IMR-90 (cell line): ENCODE measurements around the gene ADRA2C. TPM values are rescaled to one million over a fixed set of nuclear protein-coding genes. Genes with fewer than 3 reads are reported as not detected.

Experiments used
- ATAC-seq: fragments of 200-7000 bp; cut with Tn5 transposase; 2 replicates; pipeline ENCODE4 v1.9.1; 2020; ENCODE audit warnings: low read depth, mild to moderate bottlenecking, moderate library complexity
- BruUV-seq: library from RNA; stranded (reverse); fragments of 400-500 nt; replicated peaks from 2 replicates; lab custom pipeline; 2021; lab: Mats Ljungman, UMichigan
- CTCF ChIA-PET: fragments of 300-600 bp; formaldehyde crosslinking; extraction: SDS; loops from one replicate; lab custom pipeline; 2021; ENCODE audit warnings: antibody characterized with exemption; lab: Yijun Ruan, JAX
- POLR2A ChIA-PET: fragments of 300-600 bp; sonication (Branson Sonifier 250); formaldehyde crosslinking; loops from one replicate; lab custom pipeline; 2022; ENCODE audit warnings: antibody characterized with exemption; ENCODE audit not compliant: unreplicated experiment; lab: Charles Lee
- DNase-seq: peaks from one replicate; pipeline ENCODE4 v3.0.0; 2013
- H2AFZ ChIP-seq: replicated peaks from 2 replicates; pipeline ENCODE3; 2013; ENCODE audit warnings: low read length, mild to moderate bottlenecking; ENCODE audit not compliant: poor library complexity
- H2AK5ac ChIP-seq: 2 replicates; pipeline ENCODE4 v1.6.1; 2013; ENCODE audit warnings: low read depth, low read length, inconsistent platforms
- H2AK9ac ChIP-seq: replicated peaks from 2 replicates; pipeline ENCODE3; 2013; ENCODE audit warnings: mild to moderate bottlenecking, low read depth, low read length, moderate library complexity; ENCODE audit not compliant: poor library complexity
- H2BK120ac ChIP-seq: 2 replicates; pipeline ENCODE4 v1.6.1; 2013; ENCODE audit warnings: low read depth, low read length, inconsistent platforms
- H2BK15ac ChIP-seq: 3 replicates; pipeline ENCODE4 v1.6.1; 2013; ENCODE audit warnings: low read depth, low read length, inconsistent platforms
- H2BK20ac ChIP-seq: 2 replicates; pipeline ENCODE4 v1.6.1; 2013; ENCODE audit warnings: low read depth, mild to moderate bottlenecking, inconsistent platforms, low read length, moderate library complexity
- H2BK5ac ChIP-seq: 2 replicates; pipeline ENCODE4 v1.6.1; 2013; ENCODE audit warnings: mild to moderate bottlenecking, low read depth, low read length, inconsistent platforms; ENCODE audit not compliant: poor library complexity, severe bottlenecking
- H3K14ac ChIP-seq: replicated peaks from 2 replicates; pipeline ENCODE4 v1.6.1; 2013; ENCODE audit warnings: low read depth, low read length, inconsistent platforms
- H3K18ac ChIP-seq: 2 replicates; pipeline ENCODE4 v1.6.1; 2013; ENCODE audit warnings: low read depth, low read length, control low read depth
- H3K23ac ChIP-seq: 2 replicates; pipeline ENCODE4 v1.6.1; 2013; ENCODE audit warnings: low read depth, low read length, inconsistent platforms
- H3K27ac ChIP-seq: 2 replicates; pipeline ENCODE4 v1.5.1; 2013; ENCODE audit warnings: mild to moderate bottlenecking, control low read depth, low read length; ENCODE audit not compliant: insufficient read depth
- H3K27me3 ChIP-seq: 2 replicates; pipeline ENCODE4 v1.6.1; 2013; ENCODE audit warnings: low read length; ENCODE audit not compliant: control insufficient read depth, insufficient read depth
- H3K36me3 ChIP-seq: 2 replicates; pipeline ENCODE4 v1.6.1; 2013; ENCODE audit warnings: low read length, mixed read lengths; ENCODE audit not compliant: control insufficient read depth, insufficient read depth
- H3K4ac ChIP-seq: 2 replicates; pipeline ENCODE4 v1.6.1; 2013; ENCODE audit warnings: low read depth, low read length, inconsistent platforms
- H3K4me1 ChIP-seq: 2 replicates; pipeline ENCODE4 v1.6.1; 2013; ENCODE audit warnings: low read length, mixed read lengths; ENCODE audit not compliant: control insufficient read depth, insufficient read depth
- H3K4me2 ChIP-seq: 2 replicates; pipeline ENCODE4 v1.6.1; 2013; ENCODE audit warnings: low read depth, mild to moderate bottlenecking, control low read depth, low read length, moderate library complexity
- H3K4me3 ChIP-seq: 2 replicates; pipeline ENCODE4 v1.5.1; 2013; ENCODE audit warnings: low read depth, mild to moderate bottlenecking, control low read depth, low read length, moderate library complexity; ENCODE audit not compliant: insufficient read depth
- H3K56ac ChIP-seq: 2 replicates; pipeline ENCODE4 v1.6.1; 2013; ENCODE audit warnings: low read length, inconsistent platforms; ENCODE audit not compliant: insufficient read depth; ENCODE audit errors: extremely low read depth
- H3K79me1 ChIP-seq, 2 experiments: 2 replicates each; pipeline ENCODE4 v1.6.1; 2013; ENCODE audit warnings: low read length in 2 of 2, inconsistent platforms in 1 of 2, low read depth in 1 of 2
- H3K9ac ChIP-seq: 2 replicates; pipeline ENCODE4 v1.6.1; 2013; ENCODE audit warnings: low read depth, low read length, control low read depth
- H3K9me1 ChIP-seq: 2 replicates; pipeline ENCODE4 v1.6.1; 2013; ENCODE audit warnings: low read length, inconsistent platforms; ENCODE audit not compliant: insufficient read depth
- H3K9me3 ChIP-seq: 2 replicates; pipeline ENCODE4 v1.6.1; 2013; ENCODE audit warnings: low read length; ENCODE audit not compliant: control insufficient read depth, insufficient read depth
- H4K20me1 ChIP-seq: 2 replicates; pipeline ENCODE4 v1.6.1; 2013; ENCODE audit warnings: low read length, inconsistent platforms; ENCODE audit not compliant: insufficient read depth
- H4K5ac ChIP-seq: 2 replicates; pipeline ENCODE4 v1.6.1; 2013; ENCODE audit warnings: mild to moderate bottlenecking, low read depth, low read length, control low read depth
- H4K8ac ChIP-seq, 2 experiments: 2 replicates each; pipeline ENCODE4 v1.6.1; 2013; ENCODE audit warnings: low read depth in 2 of 2, low read length in 2 of 2, control low read depth in 1 of 2, inconsistent platforms in 1 of 2
- H4K91ac ChIP-seq: 2 replicates; pipeline ENCODE4 v1.6.1; 2013; ENCODE audit warnings: low read depth, low read length, inconsistent platforms; ENCODE audit not compliant: insufficient read depth
- BHLHE40 ChIP-seq: fragments of 150-350 bp; IDR thresholded peaks from 2 replicates; pipeline ENCODE4 v1.6.1; 2016; ENCODE audit warnings: mild to moderate bottlenecking, low read depth, low read length
- CEBPB ChIP-seq: IDR thresholded peaks from 2 replicates; pipeline ENCODE4 v1.6.1; 2012; ENCODE audit warnings: low read depth, low read length, improper control_type of control experiment
- CHD1 ChIP-seq: IDR thresholded peaks from 2 replicates; pipeline ENCODE4 v1.6.1; 2012; ENCODE audit warnings: low read depth, low read length, improper control_type of control experiment
- MAFK ChIP-seq: IDR thresholded peaks from 2 replicates; pipeline ENCODE4 v1.6.1; 2012; ENCODE audit warnings: low read depth, low read length, improper control_type of control experiment
- MAZ ChIP-seq: IDR thresholded peaks from 2 replicates; pipeline ENCODE4 v1.6.1; 2012; ENCODE audit warnings: low read depth, mild to moderate bottlenecking, low read length, improper control_type of control experiment, moderate library complexity, borderline replicate concordance
- MXI1 ChIP-seq: IDR thresholded peaks from 2 replicates; pipeline ENCODE4 v1.6.1; 2012; ENCODE audit warnings: low read depth, mild to moderate bottlenecking, low read length, moderate library complexity, borderline replicate concordance
- NFE2L2 ChIP-seq: fragments of 150-350 bp; IDR thresholded peaks from 2 replicates; pipeline ENCODE4 v1.6.1; 2016; ENCODE audit warnings: low read depth, mild to moderate bottlenecking, low read length
- RAD21 ChIP-seq: IDR thresholded peaks from 2 replicates; pipeline ENCODE4 v1.6.1; 2012; ENCODE audit warnings: low read length, improper control_type of control experiment
- RCOR1 ChIP-seq: IDR thresholded peaks from 2 replicates; pipeline ENCODE4 v1.6.1; 2012; ENCODE audit warnings: mild to moderate bottlenecking, low read length, improper control_type of control experiment; ENCODE audit not compliant: insufficient replicate concordance
- SMC3 ChIP-seq: fragments of 150-350 bp; IDR thresholded peaks from 2 replicates; pipeline ENCODE4 v1.6.1; 2016; ENCODE audit warnings: low read depth, mild to moderate bottlenecking, antibody characterized with exemption, low read length, moderate library complexity
- WGBS, 2 experiments: methylation state at CpG; one replicate each; pipeline versions ENCODE4 v1.1.5 to v1.1.7; 2013; ENCODE audit warnings: missing lambda C conversion rate in 2 of 2; ENCODE audit not compliant: insufficient read length in 1 of 2; ENCODE audit errors: extremely low coverage in 2 of 2; 5-methylcytosine and 5-hydroxymethylcytosine counted together
- dilution Hi-C: fragments of 300-500 bp; cut with HindIII; formaldehyde crosslinking; loops from one replicate; pipeline ENCODE4 v1.14.3; 2018; ENCODE audit warnings: low sequenced_read_pairs; ENCODE audit not compliant: unreplicated experiment
- in situ Hi-C: fragments of 300-500 bp; cut with MboI; formaldehyde crosslinking; loops from 3 replicates; pipeline ENCODE4 v1.14.3; 2019; ENCODE audit warnings: low sequenced_read_pairs, inconsistent platforms, mixed read lengths
- intact Hi-C: fragments of 100-400 bp; cut with micrococcal nuclease; formaldehyde crosslinking; loops from 2 replicates; pipeline ENCODE4 v1.10.0; 2022
- polyA plus RNA-seq, 3 experiments: library from polyadenylated mRNA; depleted of rRNA; stranded (reverse); fragments of >200 nt; gene quantifications; 2 replicates each; pipeline ENCODE4 v1.2.3, GENCODE V29; 2012; ENCODE audit warnings: low replicate concordance in 1 of 3
- total RNA-seq: library from RNA; depleted of rRNA; stranded (reverse); fragments of >200 nt; gene quantifications from 2 replicates; pipeline ENCODE4 v1.2.3, GENCODE V29; 2012
- TF ChIP-seq, protein P1 (sequence below): fragments of 150-350 bp; IDR thresholded peaks from 2 replicates; pipeline ENCODE4 v1.6.1; 2016; ENCODE audit warnings: low read depth, mild to moderate bottlenecking, low read length, moderate library complexity, borderline replicate concordance
- TF ChIP-seq, protein P2 (sequence below): conservative IDR thresholded peaks from 2 replicates; pipeline ENCODE4 v1.5.1; 2012; ENCODE audit warnings: mild to moderate bottlenecking, low read depth, low read length, improper control_type of control experiment
- TF ChIP-seq, protein P3 (sequence below): fragments of 150-350 bp; IDR thresholded peaks from 2 replicates; pipeline ENCODE4 v1.6.1; 2017; ENCODE audit warnings: mild to moderate bottlenecking, antibody characterized with exemption, low read length, low read depth

The ADRA2C gene
- total and polyA plus RNA-seq, 2 of the 4 experiments (the other 2 are of a cell fraction), result under 0.01 to 0.14 TPM

DNA sequence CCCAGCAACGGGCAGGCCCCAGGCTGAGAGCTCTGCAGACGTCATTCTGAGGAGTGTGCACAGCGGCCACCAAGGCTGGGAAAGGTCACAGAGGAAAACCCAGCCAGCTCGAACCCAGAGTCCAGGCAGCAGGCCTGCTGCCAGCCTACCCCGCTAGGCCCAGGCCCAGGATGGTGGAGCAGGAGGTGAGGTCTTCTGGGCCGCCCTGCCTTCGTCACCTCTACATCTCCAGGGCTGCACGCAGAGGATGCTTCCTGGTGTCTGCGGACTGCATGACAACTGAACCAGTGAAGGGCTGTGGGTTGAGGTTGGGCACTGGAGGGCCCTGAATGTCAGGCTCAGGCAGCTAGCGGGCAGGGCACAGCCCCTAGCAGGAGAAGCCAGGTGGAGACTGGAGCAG, 5.8 kb upstream of the ADRA2C start:
- no peak overlapping the region for H3K56ac ChIP-seq
- H3K27ac ChIP-seq, result no peak overlapping the region
- no peak overlapping the region for H3K9ac ChIP-seq
- no peak overlapping the region for H4K91ac ChIP-seq
- in situ Hi-C loops (no loop called here), intact Hi-C loops (no loop called here), dilution Hi-C loops (no loop called here)
- ATAC-seq (no peak), DNase-seq (no peak)
- H3K9me3 ChIP-seq, result no peaks in the 10 kb centered on the region
- TF ChIP-seq CEBPB (no peak), MAZ (no peak), SMC3 (no peak), RCOR1 (no peak), MXI1 (no peak), NFE2L2 (no peak), CHD1 (no peak), RAD21 (no peak), MAFK (no peak), BHLHE40 (no peak)
- TF ChIP-seq, protein P1, sequence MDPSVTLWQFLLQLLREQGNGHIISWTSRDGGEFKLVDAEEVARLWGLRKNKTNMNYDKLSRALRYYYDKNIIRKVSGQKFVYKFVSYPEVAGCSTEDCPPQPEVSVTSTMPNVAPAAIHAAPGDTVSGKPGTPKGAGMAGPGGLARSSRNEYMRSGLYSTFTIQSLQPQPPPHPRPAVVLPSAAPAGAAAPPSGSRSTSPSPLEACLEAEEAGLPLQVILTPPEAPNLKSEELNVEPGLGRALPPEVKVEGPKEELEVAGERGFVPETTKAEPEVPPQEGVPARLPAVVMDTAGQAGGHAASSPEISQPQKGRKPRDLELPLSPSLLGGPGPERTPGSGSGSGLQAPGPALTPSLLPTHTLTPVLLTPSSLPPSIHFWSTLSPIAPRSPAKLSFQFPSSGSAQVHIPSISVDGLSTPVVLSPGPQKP, result no peak
- TF ChIP-seq, protein P2, sequence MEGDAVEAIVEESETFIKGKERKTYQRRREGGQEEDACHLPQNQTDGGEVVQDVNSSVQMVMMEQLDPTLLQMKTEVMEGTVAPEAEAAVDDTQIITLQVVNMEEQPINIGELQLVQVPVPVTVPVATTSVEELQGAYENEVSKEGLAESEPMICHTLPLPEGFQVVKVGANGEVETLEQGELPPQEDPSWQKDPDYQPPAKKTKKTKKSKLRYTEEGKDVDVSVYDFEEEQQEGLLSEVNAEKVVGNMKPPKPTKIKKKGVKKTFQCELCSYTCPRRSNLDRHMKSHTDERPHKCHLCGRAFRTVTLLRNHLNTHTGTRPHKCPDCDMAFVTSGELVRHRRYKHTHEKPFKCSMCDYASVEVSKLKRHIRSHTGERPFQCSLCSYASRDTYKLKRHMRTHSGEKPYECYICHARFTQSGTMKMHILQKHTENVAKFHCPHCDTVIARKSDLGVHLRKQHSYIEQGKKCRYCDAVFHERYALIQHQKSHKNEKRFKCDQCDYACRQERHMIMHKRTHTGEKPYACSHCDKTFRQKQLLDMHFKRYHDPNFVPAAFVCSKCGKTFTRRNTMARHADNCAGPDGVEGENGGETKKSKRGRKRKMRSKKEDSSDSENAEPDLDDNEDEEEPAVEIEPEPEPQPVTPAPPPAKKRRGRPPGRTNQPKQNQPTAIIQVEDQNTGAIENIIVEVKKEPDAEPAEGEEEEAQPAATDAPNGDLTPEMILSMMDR, result no peak
- TF ChIP-seq, protein P3, sequence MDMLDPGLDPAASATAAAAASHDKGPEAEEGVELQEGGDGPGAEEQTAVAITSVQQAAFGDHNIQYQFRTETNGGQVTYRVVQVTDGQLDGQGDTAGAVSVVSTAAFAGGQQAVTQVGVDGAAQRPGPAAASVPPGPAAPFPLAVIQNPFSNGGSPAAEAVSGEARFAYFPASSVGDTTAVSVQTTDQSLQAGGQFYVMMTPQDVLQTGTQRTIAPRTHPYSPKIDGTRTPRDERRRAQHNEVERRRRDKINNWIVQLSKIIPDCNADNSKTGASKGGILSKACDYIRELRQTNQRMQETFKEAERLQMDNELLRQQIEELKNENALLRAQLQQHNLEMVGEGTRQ, result no peak
- no peak overlapping the region for H4K5ac ChIP-seq
- ChIA-PET CTCF (no interaction called here), POLR2A (no interaction called here)
- no TSS peak for BruUV-seq
- no peak overlapping the region for H2AK5ac ChIP-seq
- no peaks in the 10 kb centered on the region for H3K79me1 ChIP-seq
- WGBS, 2 experiments, result 35% methylated on average over 4 of the region's 10 CpGs; no CpG with 5 or more reads in 1 of the 2 experiments
- no peak overlapping the region for H2AFZ ChIP-seq
- no peak overlapping the region for H2BK5ac ChIP-seq
- H4K8ac ChIP-seq, result no peak overlapping the region
- H3K18ac ChIP-seq, result no peak overlapping the region
- no peak overlapping the region for H2AK9ac ChIP-seq
- no peak overlapping the region for H3K4me2 ChIP-seq
- H3K4ac ChIP-seq, result no peak overlapping the region
- H3K4me1 ChIP-seq, result peaks cover 2% of the 10 kb centered on the region; the same call in 1 of the 2 replicates
- H2BK20ac ChIP-seq, result no peak overlapping the region
- no peak overlapping the region for H2BK120ac ChIP-seq
- peaks cover 36% of the 10 kb centered on the region; the same call in 1 of the 2 replicates for H3K27me3 ChIP-seq
- H3K9me1 ChIP-seq, result no peaks in the 10 kb centered on the region
- no peak overlapping the region for H3K23ac ChIP-seq
- H4K20me1 ChIP-seq, result no peaks in the 10 kb centered on the region
- no peak overlapping the region for H3K14ac ChIP-seq
- no peak overlapping the region for H3K4me3 ChIP-seq
- H2BK15ac ChIP-seq, result no peak overlapping the region
- no peaks in the 10 kb centered on the region for H3K36me3 ChIP-seq
